A549 (cell line): ENCODE results near the gene CEP78. TPM values are rescaled to one million over a fixed set of nuclear protein-coding genes. Genes with fewer than 3 reads are reported as not detected.

Experiments used
- ATAC-seq, 2 experiments: fragments of 200-7000 bp in 1 of 2; fragments of >200 bp in 1 of 2; cut with Nextera tagmentation in 1 of 2; cut with Tn5 transposase in 1 of 2; 3 replicates each; pipeline versions ENCODE4 v1.8.0 to v1.9.1; 2018 to 2020; ENCODE audit warnings: mild to moderate bottlenecking in 1 of 2, moderate library complexity in 1 of 2
- CTCF ChIA-PET: fragments of 300-600 bp; sonication (Branson Sonifier 250); formaldehyde crosslinking; extraction: SDS; loops from one replicate; lab custom pipeline; 2021; ENCODE audit warnings: antibody characterized with exemption, inconsistent platforms; lab: Yijun Ruan, JAX
- POLR2A ChIA-PET: fragments of 350-600 bp; formaldehyde crosslinking; extraction: SDS; loops from one replicate; lab custom pipeline; 2021; ENCODE audit warnings: antibody characterized with exemption, inconsistent platforms; lab: Yijun Ruan, JAX
- DNase-seq, 2 experiments: peaks; one replicate each; pipeline versions ENCODE4 v3.0.0 to v3.0.0-alpha.2; 2011 to 2016; ENCODE audit warnings: low read depth in 1 of 2, low spot score in 1 of 2
- FAIRE-seq: peaks from 2 replicates; lab custom pipeline; 2011; peaks lifted over from hg19 to GRCh38; lab: Jason Lieb, UNC
- H3K27ac ChIP-seq, 2 experiments: fragments of >200 bp; sonication (Bioruptor Twin); formaldehyde crosslinking; 3 replicates each; pipeline ENCODE4 v1.5.1; 2016 to 2017
- H3K4me1 ChIP-seq: fragments of >200 bp; sonication (Bioruptor Twin); formaldehyde crosslinking; 3 replicates; pipeline ENCODE4 v1.6.1; 2016
- H3K4me2 ChIP-seq: fragments of >200 bp; sonication (Bioruptor Twin); formaldehyde crosslinking; 3 replicates; pipeline ENCODE4 v1.6.1; 2016
- H3K4me3 ChIP-seq: fragments of >200 bp; sonication (Bioruptor Twin); formaldehyde crosslinking; 3 replicates; pipeline ENCODE4 v1.5.1; 2016
- H3K9me3 ChIP-seq: fragments of >200 bp; sonication (Bioruptor Twin); formaldehyde crosslinking; 3 replicates; pipeline ENCODE4 v1.6.1; 2016
- BHLHE40 ChIP-seq: IDR thresholded peaks from 2 replicates; pipeline ENCODE4 v1.6.1; 2012; ENCODE audit warnings: low read depth, low read length, inconsistent platforms
- CEBPB ChIP-seq, 2 experiments: fragments of >200 bp in 1 of 2; sonication (Bioruptor Twin) in 1 of 2; formaldehyde crosslinking in 1 of 2; IDR thresholded peaks; 2 replicates each; pipeline ENCODE4 v1.6.1; 2012 to 2016
- EP300 ChIP-seq, 2 experiments: fragments of >200 bp; sonication (Bioruptor Twin); formaldehyde crosslinking; IDR thresholded peaks; 2 replicates in 1 of 2; 3 replicates in 1 of 2; pipeline ENCODE4 v1.6.1; 2016 to 2017
- FOXS1 ChIP-seq: fragments of 250-450 bp; sonication (Bioruptor Pico); IDR thresholded peaks from 2 replicates; pipeline ENCODE4 v1.5.0; 2020; ENCODE audit warnings: mild to moderate bottlenecking, moderate library complexity
- HDAC2 ChIP-seq: fragments of 200-600 bp; sonication (generic); IDR thresholded peaks from 2 replicates; pipeline ENCODE4 v1.6.1; 2016
- HOXB13 ChIP-seq: fragments of 250-450 bp; sonication (Bioruptor Pico); IDR thresholded peaks from 2 replicates; pipeline ENCODE4 v1.5.0; 2020; ENCODE audit warnings: low read depth, mild to moderate bottlenecking, moderate library complexity
- HOXB5 ChIP-seq: fragments of 250-450 bp; sonication (Bioruptor Pico); IDR thresholded peaks from 2 replicates; pipeline ENCODE4 v1.5.0; 2020; ENCODE audit warnings: mild to moderate bottlenecking, moderate library complexity
- JUN ChIP-seq, 2 experiments: fragments of >200 bp; sonication (Bioruptor Twin); formaldehyde crosslinking; IDR thresholded peaks; 2 replicates in 1 of 2; 3 replicates in 1 of 2; pipeline ENCODE4 v1.6.1; 2016 to 2017
- MAFK ChIP-seq: fragments of 450-650 bp; IDR thresholded peaks from 2 replicates; pipeline ENCODE4 v1.6.1; 2014; ENCODE audit not compliant: partially characterized antibody
- POLR2A ChIP-seq: IDR thresholded peaks from 2 replicates; pipeline ENCODE4 v1.6.1; 2012; ENCODE audit warnings: mild to moderate bottlenecking, low read length
- RAD21 ChIP-seq, 2 experiments: fragments of >200 bp in 1 of 2; sonication (Bioruptor Twin) in 1 of 2; formaldehyde crosslinking in 1 of 2; IDR thresholded peaks in 1 of 2; conservative IDR thresholded peaks in 1 of 2; 2 replicates in 1 of 2; 3 replicates in 1 of 2; pipeline ENCODE4 v1.6.1; 2012 to 2018; ENCODE audit warnings: inconsistent platforms in 1 of 2
- RARB ChIP-seq: fragments of 250-450 bp; sonication (Bioruptor Pico); IDR thresholded peaks from 2 replicates; pipeline ENCODE4 v1.8.0; 2021; ENCODE audit warnings: mild to moderate bottlenecking, moderate library complexity
- RFX5 ChIP-seq: fragments of 450-650 bp; IDR thresholded peaks from 2 replicates; pipeline ENCODE4 v1.7.1; 2014; ENCODE audit warnings: antibody characterized with exemption, mild to moderate bottlenecking, moderate library complexity
- TP53 ChIP-seq: fragments of 250-450 bp; sonication (Bioruptor Pico); IDR thresholded peaks from 2 replicates; pipeline ENCODE4 v1.5.0; 2021; ENCODE audit warnings: mild to moderate bottlenecking, moderate library complexity
- ZFP36 ChIP-seq: fragments of 450-650 bp; IDR thresholded peaks from 2 replicates; pipeline ENCODE4 v1.6.1; 2014; ENCODE audit warnings: borderline replicate concordance; ENCODE audit not compliant: partially characterized antibody
- WGBS: methylation state at CpG from one replicate; pipeline ENCODE4 v1.1.6; 2017; ENCODE audit errors: missing lambda C conversion rate; 5-methylcytosine and 5-hydroxymethylcytosine counted together
- polyA plus RNA-seq, 4 experiments: library from polyadenylated mRNA; depleted of rRNA in 3 of 4; stranded (reverse); fragments of >200 nt; fragmentation: RNase III in 1 of 4; extraction: RNeasy Plus Mini Kit Qiagen cat#74134 plus additional on column Dnase treatment in 1 of 4; gene quantifications; 2 replicates in 3 of 4; 3 replicates in 1 of 4; pipeline ENCODE4 v1.2.3, GENCODE V29; 2011 to 2017
- TF ChIP-seq, protein P1 (sequence below): fragments of >200 bp; sonication (Bioruptor Twin); formaldehyde crosslinking; IDR thresholded peaks from 2 replicates; pipeline ENCODE4 v1.6.1; 2016
- TF ChIP-seq, protein P2 (sequence below): IDR thresholded peaks from 2 replicates; pipeline ENCODE4 v1.6.1; 2012; ENCODE audit warnings: low read depth, borderline replicate concordance
- TF ChIP-seq, protein P3 (sequence below): fragments of 200-600 bp; sonication (generic); IDR thresholded peaks from 2 replicates; pipeline ENCODE4 v1.6.1; 2016; ENCODE audit warnings: antibody characterized with exemption, mild to moderate bottlenecking, moderate library complexity
- TF ChIP-seq, protein P4 (sequence below): fragments of >200 bp; sonication (Bioruptor Twin); formaldehyde crosslinking; IDR thresholded peaks from 3 replicates; pipeline ENCODE4 v1.5.1; 2016
- TF ChIP-seq, protein P5 (sequence below): IDR thresholded peaks from 2 replicates; pipeline ENCODE4 v1.6.1; 2012

The CEP78 gene
- polyA plus RNA-seq, 2 of the 4 experiments (the other 2 are of a cell fraction), result 16.5 to 28.9 TPM

DNA sequence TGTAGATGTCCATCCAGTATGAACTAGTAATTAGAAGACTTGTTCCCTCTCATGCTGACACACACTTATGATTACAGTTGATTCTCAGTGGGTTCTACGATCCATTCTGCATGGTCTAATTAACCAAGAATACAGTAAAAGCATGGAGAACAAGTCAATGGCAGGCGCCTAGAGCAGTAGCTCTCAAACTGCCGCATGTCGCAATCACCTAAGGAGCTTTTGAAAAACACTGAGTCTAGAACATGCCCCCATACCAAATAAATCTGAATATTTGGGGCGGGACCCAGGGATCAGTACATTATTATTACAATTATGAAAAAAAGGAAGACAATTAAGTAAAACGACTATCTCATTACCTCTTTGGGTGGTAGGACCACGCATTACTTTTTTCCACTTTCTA lies 26.7 kb upstream of the CEP78 start:
- no peak overlapping the region for H3K27ac ChIP-seq
- no peak for DNase-seq
- FAIRE-seq, result no peak
- ChIA-PET POLR2A (no interaction called here), CTCF (no interaction called here)
- no peak overlapping the region for H3K4me2 ChIP-seq
- H3K9me3 ChIP-seq, result no peaks in the 10 kb centered on the region
- no peak overlapping the region for H3K4me3 ChIP-seq
- WGBS, result 55% methylated on average over 7 of the region's 7 CpGs
- ATAC-seq, result no peak
- H3K4me1 ChIP-seq, result no peaks in the 10 kb centered on the region
- TF ChIP-seq JUN (IDR thresholded peaks at IDR 0.05), result no peak
- TF ChIP-seq POLR2A, result no peak
- no peak for TF ChIP-seq MAFK
- TF ChIP-seq, protein P1, sequence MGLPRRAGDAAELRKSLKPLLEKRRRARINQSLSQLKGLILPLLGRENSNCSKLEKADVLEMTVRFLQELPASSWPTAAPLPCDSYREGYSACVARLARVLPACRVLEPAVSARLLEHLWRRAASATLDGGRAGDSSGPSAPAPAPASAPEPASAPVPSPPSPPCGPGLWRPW, result no peak
- TF ChIP-seq RFX5, result no peak

DNA sequence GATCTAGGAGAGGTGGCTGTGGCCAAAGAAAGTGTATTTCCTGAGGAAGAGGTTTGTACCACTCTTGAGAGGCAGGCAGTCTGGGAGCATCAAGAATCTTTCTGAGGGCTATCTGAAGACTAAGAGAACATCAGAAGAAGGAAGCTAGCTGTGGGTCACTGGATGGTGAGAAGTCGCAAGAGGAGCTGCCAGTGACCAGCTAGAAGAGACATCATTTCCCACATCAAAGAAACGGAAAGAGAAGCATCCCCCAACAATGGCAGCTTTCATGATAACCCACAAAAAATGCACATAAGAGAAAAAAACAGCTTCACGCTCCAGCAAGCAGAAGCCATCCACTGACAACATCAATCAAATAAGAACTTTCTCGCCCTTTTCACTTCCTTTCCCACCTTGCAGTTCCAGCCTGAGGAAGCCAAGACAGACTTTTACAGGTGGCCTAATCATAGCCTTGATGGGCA lies 25.0 kb upstream of the CEP78 start:
- H3K27ac ChIP-seq, result no peak overlapping the region

More for the DNA sequence above, 25.0 kb upstream of the CEP78 start:
- FAIRE-seq, result no peak
- DNase-seq, result no peak
- Histone ChIP-seq H3K9me3 (no peaks in the 10 kb centered on the region), H3K4me2 (no peak overlapping the region), H3K4me1 (no peaks in the 10 kb centered on the region), H3K4me3 (no peak overlapping the region)
- ATAC-seq, result no peak
- WGBS, result 60% methylated on average over 4 of the region's 4 CpGs
- TF ChIP-seq ZFP36 (no peak), POLR2A (no peak), HDAC2 (no peak), RARB (CRISPR knock-in tag) (no peak), BHLHE40 (no peak), FOXS1 (CRISPR knock-in tag) (no peak), HOXB5 (no peak), TP53 (no peak), RAD21 (conservative IDR thresholded peaks at IDR 0.05 in 1 of 2, IDR thresholded peaks at IDR 0.05 in 1 of 2) (no peak), EP300 (IDR thresholded peaks at IDR 0.05) (no peak), CEBPB (IDR thresholded peaks at IDR 0.05) (no peak), HOXB13 (CRISPR knock-in tag) (no peak)
- TF ChIP-seq, protein P2, sequence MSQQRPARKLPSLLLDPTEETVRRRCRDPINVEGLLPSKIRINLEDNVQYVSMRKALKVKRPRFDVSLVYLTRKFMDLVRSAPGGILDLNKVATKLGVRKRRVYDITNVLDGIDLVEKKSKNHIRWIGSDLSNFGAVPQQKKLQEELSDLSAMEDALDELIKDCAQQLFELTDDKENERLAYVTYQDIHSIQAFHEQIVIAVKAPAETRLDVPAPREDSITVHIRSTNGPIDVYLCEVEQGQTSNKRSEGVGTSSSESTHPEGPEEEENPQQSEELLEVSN, result no peak
- TF ChIP-seq, protein P1, result no peak
- TF ChIP-seq, protein P3, sequence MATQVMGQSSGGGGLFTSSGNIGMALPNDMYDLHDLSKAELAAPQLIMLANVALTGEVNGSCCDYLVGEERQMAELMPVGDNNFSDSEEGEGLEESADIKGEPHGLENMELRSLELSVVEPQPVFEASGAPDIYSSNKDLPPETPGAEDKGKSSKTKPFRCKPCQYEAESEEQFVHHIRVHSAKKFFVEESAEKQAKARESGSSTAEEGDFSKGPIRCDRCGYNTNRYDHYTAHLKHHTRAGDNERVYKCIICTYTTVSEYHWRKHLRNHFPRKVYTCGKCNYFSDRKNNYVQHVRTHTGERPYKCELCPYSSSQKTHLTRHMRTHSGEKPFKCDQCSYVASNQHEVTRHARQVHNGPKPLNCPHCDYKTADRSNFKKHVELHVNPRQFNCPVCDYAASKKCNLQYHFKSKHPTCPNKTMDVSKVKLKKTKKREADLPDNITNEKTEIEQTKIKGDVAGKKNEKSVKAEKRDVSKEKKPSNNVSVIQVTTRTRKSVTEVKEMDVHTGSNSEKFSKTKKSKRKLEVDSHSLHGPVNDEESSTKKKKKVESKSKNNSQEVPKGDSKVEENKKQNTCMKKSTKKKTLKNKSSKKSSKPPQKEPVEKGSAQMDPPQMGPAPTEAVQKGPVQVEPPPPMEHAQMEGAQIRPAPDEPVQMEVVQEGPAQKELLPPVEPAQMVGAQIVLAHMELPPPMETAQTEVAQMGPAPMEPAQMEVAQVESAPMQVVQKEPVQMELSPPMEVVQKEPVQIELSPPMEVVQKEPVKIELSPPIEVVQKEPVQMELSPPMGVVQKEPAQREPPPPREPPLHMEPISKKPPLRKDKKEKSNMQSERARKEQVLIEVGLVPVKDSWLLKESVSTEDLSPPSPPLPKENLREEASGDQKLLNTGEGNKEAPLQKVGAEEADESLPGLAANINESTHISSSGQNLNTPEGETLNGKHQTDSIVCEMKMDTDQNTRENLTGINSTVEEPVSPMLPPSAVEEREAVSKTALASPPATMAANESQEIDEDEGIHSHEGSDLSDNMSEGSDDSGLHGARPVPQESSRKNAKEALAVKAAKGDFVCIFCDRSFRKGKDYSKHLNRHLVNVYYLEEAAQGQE, result no peak
- TF ChIP-seq, protein P4, sequence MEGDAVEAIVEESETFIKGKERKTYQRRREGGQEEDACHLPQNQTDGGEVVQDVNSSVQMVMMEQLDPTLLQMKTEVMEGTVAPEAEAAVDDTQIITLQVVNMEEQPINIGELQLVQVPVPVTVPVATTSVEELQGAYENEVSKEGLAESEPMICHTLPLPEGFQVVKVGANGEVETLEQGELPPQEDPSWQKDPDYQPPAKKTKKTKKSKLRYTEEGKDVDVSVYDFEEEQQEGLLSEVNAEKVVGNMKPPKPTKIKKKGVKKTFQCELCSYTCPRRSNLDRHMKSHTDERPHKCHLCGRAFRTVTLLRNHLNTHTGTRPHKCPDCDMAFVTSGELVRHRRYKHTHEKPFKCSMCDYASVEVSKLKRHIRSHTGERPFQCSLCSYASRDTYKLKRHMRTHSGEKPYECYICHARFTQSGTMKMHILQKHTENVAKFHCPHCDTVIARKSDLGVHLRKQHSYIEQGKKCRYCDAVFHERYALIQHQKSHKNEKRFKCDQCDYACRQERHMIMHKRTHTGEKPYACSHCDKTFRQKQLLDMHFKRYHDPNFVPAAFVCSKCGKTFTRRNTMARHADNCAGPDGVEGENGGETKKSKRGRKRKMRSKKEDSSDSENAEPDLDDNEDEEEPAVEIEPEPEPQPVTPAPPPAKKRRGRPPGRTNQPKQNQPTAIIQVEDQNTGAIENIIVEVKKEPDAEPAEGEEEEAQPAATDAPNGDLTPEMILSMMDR, result no peak
- TF ChIP-seq, protein P5, sequence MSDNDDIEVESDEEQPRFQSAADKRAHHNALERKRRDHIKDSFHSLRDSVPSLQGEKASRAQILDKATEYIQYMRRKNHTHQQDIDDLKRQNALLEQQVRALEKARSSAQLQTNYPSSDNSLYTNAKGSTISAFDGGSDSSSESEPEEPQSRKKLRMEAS, result no peak
- ChIA-PET POLR2A (no interaction called here), CTCF (interaction anchor here (1.4 kb wide), 1 partner anchor 778 kb away, joined by 4 read pairs; no protein-coding TSS in a partner anchor)
